ENCODE results near the gene DIAPH3.

Gene DIAPH3

DNA sequence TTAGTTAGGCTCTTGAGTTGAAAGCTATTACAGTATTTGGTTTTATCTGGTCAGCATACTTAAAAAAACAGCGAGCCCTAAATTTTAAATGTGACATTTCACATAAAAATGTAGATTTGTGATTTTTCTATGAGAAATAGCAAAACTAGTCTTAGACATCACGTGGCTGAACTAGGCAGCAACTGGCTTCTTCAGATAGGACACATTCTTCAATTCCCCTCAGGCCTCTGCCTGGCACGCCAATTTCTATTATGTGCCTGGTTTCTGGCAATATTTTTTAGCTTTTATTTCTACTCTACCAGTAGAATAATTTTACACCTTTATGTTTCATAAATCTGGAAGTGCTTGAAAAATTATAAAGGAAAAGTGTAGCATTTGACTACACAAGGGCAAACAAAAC is 433.7 kb downstream of the DIAPH3 start:
- ChIA-PET POLR2A (no interaction called here), CTCF (interaction anchor here (0.6 kb wide), 1 partner anchor 14 kb away, joined by 3 read pairs; no protein-coding TSS in a partner anchor)
- no peak for TF ChIP-seq IKZF3 (tag by site-specific recombination; IDR thresholded peaks at IDR 0.05)
- TF ChIP-seq, protein P1, sequence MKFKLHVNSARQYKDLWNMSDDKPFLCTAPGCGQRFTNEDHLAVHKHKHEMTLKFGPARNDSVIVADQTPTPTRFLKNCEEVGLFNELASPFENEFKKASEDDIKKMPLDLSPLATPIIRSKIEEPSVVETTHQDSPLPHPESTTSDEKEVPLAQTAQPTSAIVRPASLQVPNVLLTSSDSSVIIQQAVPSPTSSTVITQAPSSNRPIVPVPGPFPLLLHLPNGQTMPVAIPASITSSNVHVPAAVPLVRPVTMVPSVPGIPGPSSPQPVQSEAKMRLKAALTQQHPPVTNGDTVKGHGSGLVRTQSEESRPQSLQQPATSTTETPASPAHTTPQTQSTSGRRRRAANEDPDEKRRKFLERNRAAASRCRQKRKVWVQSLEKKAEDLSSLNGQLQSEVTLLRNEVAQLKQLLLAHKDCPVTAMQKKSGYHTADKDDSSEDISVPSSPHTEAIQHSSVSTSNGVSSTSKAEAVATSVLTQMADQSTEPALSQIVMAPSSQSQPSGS (tag by site-specific recombination; IDR thresholded peaks at IDR 0.05; ENCODE audit: low read depth), result no peak
- TF ChIP-seq GLI2 (tag by site-specific recombination; IDR thresholded peaks at IDR 0.05; ENCODE audit: borderline replicate concordance, low read depth), result no peak
- TF ChIP-seq ZNF10 (tag by site-specific recombination; IDR thresholded peaks at IDR 0.05), result no peak
- TF ChIP-seq, protein P2, sequence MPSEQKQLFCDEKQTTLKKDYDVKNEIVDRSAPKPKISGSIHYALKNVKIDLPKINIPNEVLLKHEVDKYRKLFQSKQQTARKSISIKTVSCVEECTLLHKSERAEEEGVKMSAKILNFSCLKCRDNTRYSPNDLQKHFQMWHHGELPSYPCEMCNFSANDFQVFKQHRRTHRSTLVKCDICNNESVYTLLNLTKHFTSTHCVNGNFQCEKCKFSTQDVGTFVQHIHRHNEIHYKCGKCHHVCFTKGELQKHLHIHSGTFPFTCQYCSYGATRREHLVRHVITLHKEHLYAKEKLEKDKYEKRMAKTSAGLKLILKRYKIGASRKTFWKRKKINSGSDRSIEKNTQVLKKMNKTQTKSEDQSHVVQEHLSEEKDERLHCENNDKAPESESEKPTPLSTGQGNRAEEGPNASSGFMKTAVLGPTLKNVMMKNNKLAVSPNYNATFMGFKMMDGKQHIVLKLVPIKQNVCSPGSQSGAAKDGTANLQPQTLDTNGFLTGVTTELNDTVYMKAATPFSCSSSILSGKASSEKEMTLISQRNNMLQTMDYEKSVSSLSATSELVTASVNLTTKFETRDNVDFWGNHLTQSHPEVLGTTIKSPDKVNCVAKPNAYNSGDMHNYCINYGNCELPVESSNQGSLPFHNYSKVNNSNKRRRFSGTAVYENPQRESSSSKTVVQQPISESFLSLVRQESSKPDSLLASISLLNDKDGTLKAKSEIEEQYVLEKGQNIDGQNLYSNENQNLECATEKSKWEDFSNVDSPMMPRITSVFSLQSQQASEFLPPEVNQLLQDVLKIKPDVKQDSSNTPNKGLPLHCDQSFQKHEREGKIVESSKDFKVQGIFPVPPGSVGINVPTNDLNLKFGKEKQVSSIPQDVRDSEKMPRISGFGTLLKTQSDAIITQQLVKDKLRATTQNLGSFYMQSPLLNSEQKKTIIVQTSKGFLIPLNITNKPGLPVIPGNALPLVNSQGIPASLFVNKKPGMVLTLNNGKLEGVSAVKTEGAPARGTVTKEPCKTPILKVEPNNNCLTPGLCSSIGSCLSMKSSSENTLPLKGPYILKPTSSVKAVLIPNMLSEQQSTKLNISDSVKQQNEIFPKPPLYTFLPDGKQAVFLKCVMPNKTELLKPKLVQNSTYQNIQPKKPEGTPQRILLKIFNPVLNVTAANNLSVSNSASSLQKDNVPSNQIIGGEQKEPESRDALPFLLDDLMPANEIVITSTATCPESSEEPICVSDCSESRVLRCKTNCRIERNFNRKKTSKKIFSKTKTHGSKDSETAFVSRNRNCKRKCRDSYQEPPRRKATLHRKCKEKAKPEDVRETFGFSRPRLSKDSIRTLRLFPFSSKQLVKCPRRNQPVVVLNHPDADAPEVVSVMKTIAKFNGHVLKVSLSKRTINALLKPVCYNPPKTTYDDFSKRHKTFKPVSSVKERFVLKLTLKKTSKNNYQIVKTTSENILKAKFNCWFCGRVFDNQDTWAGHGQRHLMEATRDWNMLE (tag by site-specific recombination; conservative IDR thresholded peaks at IDR 0.05; ENCODE audit: low read depth), result no peak
- no peak for TF ChIP-seq ZNF654 (tag by site-specific recombination; IDR thresholded peaks at IDR 0.05; ENCODE audit: low read depth)
- no peak for TF ChIP-seq GLIS1 (tag by site-specific recombination; IDR thresholded peaks at IDR 0.05)
- TF ChIP-seq KLF16 (tag by site-specific recombination; IDR thresholded peaks at IDR 0.05), result no peak
- TF ChIP-seq ZNF670 (tag by site-specific recombination; IDR thresholded peaks at IDR 0.05; ENCODE audit: low read depth), result no peak
- no peak for TF ChIP-seq ZNF768 (tag by site-specific recombination; IDR thresholded peaks at IDR 0.05)
- no peak for TF ChIP-seq ZNF112 (tag by site-specific recombination; IDR thresholded peaks at IDR 0.05)
- TF ChIP-seq GLI4 (tag by site-specific recombination; IDR thresholded peaks at IDR 0.05), result no peak
- TF ChIP-seq ZNF423 (tag by site-specific recombination; IDR thresholded peaks at IDR 0.05), result no peak
- no peak for TF ChIP-seq ZNF664 (tag by site-specific recombination; IDR thresholded peaks at IDR 0.05)
- TF ChIP-seq ZNF529 (tag by site-specific recombination; IDR thresholded peaks at IDR 0.05; ENCODE audit: insufficient replicate concordance), result no peak
- no peak for TF ChIP-seq ZFP3 (tag by site-specific recombination; IDR thresholded peaks at IDR 0.05; ENCODE audit: low read depth)
- TF ChIP-seq ZNF707 (tag by site-specific recombination; IDR thresholded peaks at IDR 0.05), result no peak
- Histone ChIP-seq H3K4me1 (ENCODE audit: control insufficient read depth, insufficient read depth, low read length) (no peaks in the 10 kb centered on the region), H3K36me3 (ENCODE audit: control insufficient read depth in 2 of 2, insufficient read depth in 1 of 2, low read length in 2 of 2) (no peaks in the 10 kb centered on the region), H3K9me3 (ENCODE audit: control insufficient read depth, insufficient read depth, low read depth, low read length) (no peaks in the 10 kb centered on the region), H3K4me3 (ENCODE audit: low read depth, low read length) (no peak overlapping the region), H3K27ac (ENCODE audit: extremely low read depth, low read depth, low read length) (no peak overlapping the region)

DNA sequence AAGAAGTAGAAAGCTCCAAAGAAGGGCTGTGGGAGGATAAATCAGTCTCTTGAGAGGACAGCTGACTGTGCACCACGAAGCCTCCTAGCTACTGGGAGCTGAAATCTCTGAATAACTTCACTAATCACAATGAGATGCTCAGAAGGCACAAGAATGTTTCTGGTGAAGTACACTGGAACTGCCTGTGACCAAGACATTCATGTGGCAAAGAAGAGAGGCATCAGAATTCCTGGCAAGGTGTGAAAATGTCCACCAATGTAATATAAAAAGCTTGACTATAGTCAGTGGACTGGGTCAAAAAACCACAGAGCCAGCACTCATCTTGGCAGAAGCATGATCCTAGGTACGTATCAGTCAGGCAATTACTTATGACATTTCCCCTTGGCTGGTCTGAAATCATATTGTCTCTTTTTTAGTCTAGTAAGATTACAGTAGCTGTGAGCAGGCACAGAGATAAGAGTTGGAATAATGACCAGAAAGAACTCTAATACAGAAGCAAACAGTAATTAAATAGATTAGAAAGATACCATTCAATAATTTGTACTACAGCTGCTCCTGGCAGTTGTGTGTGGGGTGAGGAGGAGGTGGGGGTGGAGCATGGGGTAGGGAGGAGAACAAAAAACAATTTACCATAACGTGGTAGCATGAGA is 434.7 kb downstream of the DIAPH3 start:
- Histone ChIP-seq H3K4me1 (ENCODE audit: control insufficient read depth, insufficient read depth, low read length) (no peaks in the 10 kb centered on the region), H3K36me3 (ENCODE audit: control insufficient read depth in 2 of 2, insufficient read depth in 1 of 2, low read length in 2 of 2) (no peaks in the 10 kb centered on the region), H3K27ac (ENCODE audit: extremely low read depth, low read depth, low read length) (no peak overlapping the region), H3K4me3 (ENCODE audit: low read depth, low read length) (no peak overlapping the region), H3K9me3 (ENCODE audit: control insufficient read depth, insufficient read depth, low read depth, low read length) (no peaks in the 10 kb centered on the region)
- ChIA-PET POLR2A (no interaction called here), CTCF (interaction anchor here (0.6 kb wide), 1 partner anchor 287 kb away, joined by 3 read pairs; no protein-coding TSS in a partner anchor)
- TF ChIP-seq ZNF707 (tag by site-specific recombination; IDR thresholded peaks at IDR 0.05), result no peak
- no peak for TF ChIP-seq ZNF2 (tag by site-specific recombination; IDR thresholded peaks at IDR 0.05)
- TF ChIP-seq ZNF324 (tag by site-specific recombination; IDR thresholded peaks at IDR 0.05), result no peak
- no peak for TF ChIP-seq SCRT1 (tag by site-specific recombination; IDR thresholded peaks at IDR 0.05; ENCODE audit: borderline replicate concordance)
- no peak for TF ChIP-seq ZNF624 (tag by site-specific recombination; IDR thresholded peaks at IDR 0.05)
- TF ChIP-seq KLF8 (tag by site-specific recombination; IDR thresholded peaks at IDR 0.05), result no peak
- TF ChIP-seq, protein P3, sequence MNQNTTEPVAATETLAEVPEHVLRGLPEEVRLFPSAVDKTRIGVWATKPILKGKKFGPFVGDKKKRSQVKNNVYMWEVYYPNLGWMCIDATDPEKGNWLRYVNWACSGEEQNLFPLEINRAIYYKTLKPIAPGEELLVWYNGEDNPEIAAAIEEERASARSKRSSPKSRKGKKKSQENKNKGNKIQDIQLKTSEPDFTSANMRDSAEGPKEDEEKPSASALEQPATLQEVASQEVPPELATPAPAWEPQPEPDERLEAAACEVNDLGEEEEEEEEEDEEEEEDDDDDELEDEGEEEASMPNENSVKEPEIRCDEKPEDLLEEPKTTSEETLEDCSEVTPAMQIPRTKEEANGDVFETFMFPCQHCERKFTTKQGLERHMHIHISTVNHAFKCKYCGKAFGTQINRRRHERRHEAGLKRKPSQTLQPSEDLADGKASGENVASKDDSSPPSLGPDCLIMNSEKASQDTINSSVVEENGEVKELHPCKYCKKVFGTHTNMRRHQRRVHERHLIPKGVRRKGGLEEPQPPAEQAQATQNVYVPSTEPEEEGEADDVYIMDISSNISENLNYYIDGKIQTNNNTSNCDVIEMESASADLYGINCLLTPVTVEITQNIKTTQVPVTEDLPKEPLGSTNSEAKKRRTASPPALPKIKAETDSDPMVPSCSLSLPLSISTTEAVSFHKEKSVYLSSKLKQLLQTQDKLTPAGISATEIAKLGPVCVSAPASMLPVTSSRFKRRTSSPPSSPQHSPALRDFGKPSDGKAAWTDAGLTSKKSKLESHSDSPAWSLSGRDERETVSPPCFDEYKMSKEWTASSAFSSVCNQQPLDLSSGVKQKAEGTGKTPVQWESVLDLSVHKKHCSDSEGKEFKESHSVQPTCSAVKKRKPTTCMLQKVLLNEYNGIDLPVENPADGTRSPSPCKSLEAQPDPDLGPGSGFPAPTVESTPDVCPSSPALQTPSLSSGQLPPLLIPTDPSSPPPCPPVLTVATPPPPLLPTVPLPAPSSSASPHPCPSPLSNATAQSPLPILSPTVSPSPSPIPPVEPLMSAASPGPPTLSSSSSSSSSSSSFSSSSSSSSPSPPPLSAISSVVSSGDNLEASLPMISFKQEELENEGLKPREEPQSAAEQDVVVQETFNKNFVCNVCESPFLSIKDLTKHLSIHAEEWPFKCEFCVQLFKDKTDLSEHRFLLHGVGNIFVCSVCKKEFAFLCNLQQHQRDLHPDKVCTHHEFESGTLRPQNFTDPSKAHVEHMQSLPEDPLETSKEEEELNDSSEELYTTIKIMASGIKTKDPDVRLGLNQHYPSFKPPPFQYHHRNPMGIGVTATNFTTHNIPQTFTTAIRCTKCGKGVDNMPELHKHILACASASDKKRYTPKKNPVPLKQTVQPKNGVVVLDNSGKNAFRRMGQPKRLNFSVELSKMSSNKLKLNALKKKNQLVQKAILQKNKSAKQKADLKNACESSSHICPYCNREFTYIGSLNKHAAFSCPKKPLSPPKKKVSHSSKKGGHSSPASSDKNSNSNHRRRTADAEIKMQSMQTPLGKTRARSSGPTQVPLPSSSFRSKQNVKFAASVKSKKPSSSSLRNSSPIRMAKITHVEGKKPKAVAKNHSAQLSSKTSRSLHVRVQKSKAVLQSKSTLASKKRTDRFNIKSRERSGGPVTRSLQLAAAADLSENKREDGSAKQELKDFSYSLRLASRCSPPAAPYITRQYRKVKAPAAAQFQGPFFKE (tag by site-specific recombination; IDR thresholded peaks at IDR 0.05; ENCODE audit: borderline replicate concordance), result no peak
- no peak for TF ChIP-seq ZNF112 (tag by site-specific recombination; IDR thresholded peaks at IDR 0.05)
- TF ChIP-seq ZNF19 (tag by site-specific recombination; IDR thresholded peaks at IDR 0.05; ENCODE audit: low read depth), result no peak
